ENCODE results near the gene VOPP1.

Gene VOPP1

GRCh38 chr7:55567571-55567970, 4.7 kb downstream of the VOPP1 start:
- no peak overlapping the region for H3K27ac ChIP-seq (ENCODE audit: low read depth, low read length)
- peaks cover 31% of the 10 kb centered on the region for H4K20me1 ChIP-seq (ENCODE audit: control insufficient read depth, insufficient read depth, low read depth, low read length)
- H3K4me3 ChIP-seq (ENCODE audit: low read length) = no peak overlapping the region
- H3K4me2 ChIP-seq (ENCODE audit: low read length) = peak overlapping the region; percentile 3; the same call in 1 of the 2 replicates
- no peak for TF ChIP-seq CTCF (IDR thresholded peaks at IDR 0.05; ENCODE audit: low read depth, low read length, poor library complexity, severe bottlenecking)
- H3K27me3 ChIP-seq (ENCODE audit: control insufficient read depth, low read length) = no peaks in the 10 kb centered on the region
- H3K36me3 ChIP-seq (ENCODE audit: control insufficient read depth, low read length) = peaks cover 20% of the 10 kb centered on the region
- peaks cover 93% of the 10 kb centered on the region for H3K79me2 ChIP-seq (ENCODE audit: control insufficient read depth, low read length)
- H3K9me2 ChIP-seq (replicated peaks; ENCODE audit: control insufficient read depth, low read length) = no peaks in the 10 kb centered on the region
- H3F3A ChIP-seq (ENCODE audit: control insufficient read depth, insufficient read depth) = peaks cover 16% of the 10 kb centered on the region
- no peaks in the 10 kb centered on the region for H3K9me3 ChIP-seq (ENCODE audit: control insufficient read depth, insufficient read depth, low read length)
- H3K4me1 ChIP-seq (ENCODE audit: control insufficient read depth, low read length) = peaks cover 77% of the 10 kb centered on the region

DNA sequence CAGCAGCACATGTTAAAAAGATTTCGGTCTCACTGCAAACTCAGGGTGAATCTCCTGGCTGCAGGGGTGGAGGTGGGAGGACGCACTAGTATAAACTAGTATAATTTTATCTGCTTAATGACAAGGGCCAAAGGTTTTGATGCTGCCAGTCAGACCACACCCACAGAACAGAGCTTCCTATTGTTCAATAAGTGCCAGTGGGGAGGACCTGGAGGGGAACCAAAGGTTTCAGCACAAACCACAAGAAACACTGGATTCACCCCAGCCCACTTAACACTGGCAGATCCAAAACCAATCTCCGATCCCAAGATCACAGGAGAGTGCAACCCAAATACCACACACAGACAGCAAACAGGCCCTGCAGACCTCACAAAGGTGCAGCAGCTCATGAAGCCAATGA, 6.6 kb downstream of the VOPP1 start:
- TF ChIP-seq CTCF (IDR thresholded peaks at IDR 0.05; ENCODE audit: low read depth, low read length, poor library complexity, severe bottlenecking) (no peak), EZH2phosphoT487 (IDR thresholded peaks at IDR 0.05; ENCODE audit: borderline replicate concordance, low read length) (no peak)
- H4K20me1 ChIP-seq (ENCODE audit: control insufficient read depth, insufficient read depth, low read depth, low read length) = peaks cover 43% of the 10 kb centered on the region
- H3K79me2 ChIP-seq (ENCODE audit: control insufficient read depth, low read length) = peaks cover 98% of the 10 kb centered on the region
- H3K4me2 ChIP-seq (ENCODE audit: low read length) = no peak overlapping the region
- no peaks in the 10 kb centered on the region for H3K27me3 ChIP-seq (ENCODE audit: control insufficient read depth, low read length)
- no peak overlapping the region for H3K4me3 ChIP-seq (ENCODE audit: low read length)
- peaks cover 88% of the 10 kb centered on the region for H3K4me1 ChIP-seq (ENCODE audit: control insufficient read depth, low read length)
- H3K9me3 ChIP-seq (ENCODE audit: control insufficient read depth, insufficient read depth, low read length) = no peaks in the 10 kb centered on the region
- no peak overlapping the region for H3K27ac ChIP-seq (ENCODE audit: low read depth, low read length)
- H3F3A ChIP-seq (ENCODE audit: control insufficient read depth, insufficient read depth) = peaks cover 9% of the 10 kb centered on the region
- H3K36me3 ChIP-seq (ENCODE audit: control insufficient read depth, low read length) = peaks cover 16% of the 10 kb centered on the region
- H3K9me2 ChIP-seq (replicated peaks; ENCODE audit: control insufficient read depth, low read length) = no peaks in the 10 kb centered on the region

GRCh38 chr7:55563596-55564325, 8.5 kb downstream of the VOPP1 start:
- H3K4me1 ChIP-seq (ENCODE audit: control insufficient read depth, low read length) = peaks cover 88% of the 10 kb centered on the region
- H3F3A ChIP-seq (ENCODE audit: control insufficient read depth, insufficient read depth) = peaks cover 5% of the 10 kb centered on the region; the same call in 1 of the 2 replicates

More at GRCh38 chr7:55563596-55564325, 8.5 kb downstream of the VOPP1 start:
- TF ChIP-seq CTCF (IDR thresholded peaks at IDR 0.05; ENCODE audit: low read depth, low read length, poor library complexity, severe bottlenecking) (no peak), EZH2phosphoT487 (IDR thresholded peaks at IDR 0.05; ENCODE audit: borderline replicate concordance, low read length) (no peak)
- Histone ChIP-seq H3K27ac (ENCODE audit: low read depth, low read length) (no peak overlapping the region), H3K9me2 (replicated peaks; ENCODE audit: control insufficient read depth, low read length) (no peaks in the 10 kb centered on the region), H3K4me3 (ENCODE audit: low read length) (no peak overlapping the region), H3K79me2 (ENCODE audit: control insufficient read depth, low read length) (peaks cover 98% of the 10 kb centered on the region), H3K4me2 (ENCODE audit: low read length) (peak overlapping the region; percentile 37), H3K36me3 (ENCODE audit: control insufficient read depth, low read length) (peaks cover 16% of the 10 kb centered on the region), H3K27me3 (ENCODE audit: control insufficient read depth, low read length) (no peaks in the 10 kb centered on the region), H3K9me3 (ENCODE audit: control insufficient read depth, insufficient read depth, low read length) (no peaks in the 10 kb centered on the region), H4K20me1 (ENCODE audit: control insufficient read depth, insufficient read depth, low read depth, low read length) (peaks cover 30% of the 10 kb centered on the region)

Data from DOHH2 (cell line).